IPS DF 4.7 (cell line): ENCODE data around the gene GBX1.

Experiments used
- DNase-seq: peaks from one replicate; pipeline ENCODE4 v3.0.0-alpha.2; 2013; ENCODE audit warnings: low spot score; ENCODE audit errors: extremely low read depth

Gene GBX1

DNA sequence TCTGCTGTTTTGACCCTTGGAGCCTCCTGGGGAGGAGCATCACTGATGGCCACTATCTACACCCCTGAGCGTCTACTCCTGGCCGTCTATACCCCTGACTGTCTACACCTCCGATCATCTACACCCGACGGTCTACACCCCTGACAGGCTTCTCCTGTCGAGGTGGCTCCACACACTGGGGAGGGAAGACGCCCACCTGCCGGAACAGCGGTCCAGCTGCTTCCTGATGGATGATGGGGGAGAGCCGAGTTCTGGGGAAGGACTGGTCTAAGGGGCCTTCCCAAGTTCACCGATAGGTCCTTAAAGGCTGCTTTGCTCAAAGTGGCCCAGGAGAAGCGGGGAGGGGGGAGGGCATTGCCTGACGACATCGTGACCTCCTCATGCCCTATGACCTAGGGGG is 39.4 kb downstream of the GBX1 start:
- no peak for DNase-seq

DNA sequence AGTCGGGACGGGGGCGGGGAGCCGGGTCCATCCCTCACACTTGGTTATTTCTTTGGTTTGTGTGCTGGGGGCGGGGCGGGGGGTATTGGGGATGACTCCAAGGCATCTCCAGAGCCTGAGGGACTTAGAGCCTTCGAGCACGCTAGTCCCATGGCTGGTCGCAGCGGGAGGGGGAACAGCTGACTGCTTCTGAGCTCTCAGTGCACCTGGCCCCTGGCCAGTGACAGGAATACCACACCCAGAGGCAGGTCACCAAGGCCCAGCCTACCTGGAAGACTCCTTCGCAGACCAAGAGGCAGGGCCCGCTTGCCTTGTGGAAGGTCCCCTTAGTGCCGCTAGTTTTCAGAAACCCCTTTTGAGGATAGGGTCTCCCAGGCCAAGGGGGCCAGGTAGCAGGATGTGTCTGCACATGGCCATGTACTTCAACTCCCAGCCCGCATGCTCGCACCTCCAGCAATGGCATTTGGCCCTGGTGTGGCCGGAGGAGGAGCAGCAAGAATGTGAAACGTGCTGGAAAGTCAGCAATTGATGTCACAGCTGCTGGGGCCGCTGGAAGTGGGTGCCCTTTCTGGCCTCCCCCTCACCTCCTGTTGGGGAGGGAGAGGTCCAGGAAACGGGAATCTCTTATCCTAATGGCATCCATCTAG is 40.9 kb downstream of the GBX1 start:
- no peak for DNase-seq

DNA sequence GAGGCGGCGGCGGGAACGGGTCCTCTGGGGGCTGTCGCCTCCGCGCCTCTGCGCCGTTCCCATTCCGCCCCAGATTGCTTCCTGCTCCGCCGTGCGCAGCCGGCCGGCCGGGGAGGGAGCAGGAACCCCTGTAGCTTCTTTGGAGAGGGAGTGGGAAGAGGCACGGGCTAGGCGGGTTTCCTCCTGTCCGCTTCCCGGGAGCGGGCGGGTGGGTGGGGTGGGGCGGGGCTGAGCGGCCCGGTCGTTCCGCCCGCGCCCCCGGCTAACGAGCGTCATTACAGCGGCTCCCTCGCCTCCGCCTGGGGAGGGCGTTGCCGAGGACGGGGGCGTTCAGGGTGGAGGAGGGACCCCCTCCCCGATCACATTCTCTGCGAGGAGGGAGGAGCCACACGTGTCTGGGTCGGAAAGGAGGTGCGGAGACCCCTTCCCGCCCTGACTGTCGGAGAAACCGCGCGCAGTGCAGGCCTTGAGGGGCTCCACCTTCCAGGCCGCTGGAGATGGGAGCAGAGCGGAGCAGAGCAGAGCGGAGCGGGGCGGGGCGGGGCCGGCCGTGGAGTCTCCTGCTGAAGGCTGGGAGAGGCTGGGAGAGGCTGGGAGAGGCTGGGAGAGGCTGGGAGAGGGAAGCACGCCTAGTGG is 41.5 kb downstream of the GBX1 start:
- DNase-seq = no peak

DNA sequence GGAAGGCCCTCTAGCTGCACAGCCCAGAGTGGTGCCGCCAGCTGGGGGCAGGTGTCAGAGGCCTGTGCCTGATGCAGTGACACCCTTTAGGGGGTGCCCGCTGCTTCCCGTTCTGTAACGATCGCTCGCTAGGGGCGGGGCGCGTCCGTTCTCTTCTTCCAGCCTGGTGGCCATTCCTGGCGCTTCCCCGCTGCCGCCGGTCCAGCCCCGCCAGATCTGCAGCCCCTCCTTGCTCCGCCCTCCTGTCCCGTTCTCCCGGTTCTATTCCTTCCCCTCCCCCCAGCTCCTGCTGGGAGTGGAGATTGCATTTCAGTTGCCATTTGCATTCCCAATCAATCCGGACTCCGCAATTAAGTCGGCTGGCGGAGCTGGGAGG is 42.0 kb downstream of the GBX1 start:
- no peak for DNase-seq

DNA sequence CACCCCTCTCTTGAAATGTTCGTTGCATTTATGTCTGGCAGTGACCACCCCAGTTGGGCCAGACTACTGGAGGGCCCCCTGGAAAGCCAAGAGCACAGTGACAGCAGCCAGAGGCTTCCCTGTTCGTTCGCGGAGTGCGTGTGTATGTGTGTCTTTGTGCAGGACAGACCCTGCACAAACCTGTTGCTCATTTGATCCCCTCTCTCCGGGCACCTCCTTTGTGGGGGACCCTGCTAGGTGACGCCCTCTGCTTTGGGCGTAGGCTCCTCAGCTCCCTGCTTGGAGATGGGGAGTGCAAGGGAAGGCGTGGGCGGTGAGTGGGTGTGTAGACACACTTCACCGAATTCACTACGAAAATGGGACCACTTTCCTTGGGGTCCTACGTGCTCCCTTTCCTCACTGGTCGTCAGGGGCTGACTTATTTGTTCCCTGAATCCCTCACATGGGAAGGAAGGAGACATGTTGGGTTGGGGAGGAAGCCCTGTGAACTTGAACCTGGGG is 42.5 kb downstream of the GBX1 start:
- DNase-seq = no peak

DNA sequence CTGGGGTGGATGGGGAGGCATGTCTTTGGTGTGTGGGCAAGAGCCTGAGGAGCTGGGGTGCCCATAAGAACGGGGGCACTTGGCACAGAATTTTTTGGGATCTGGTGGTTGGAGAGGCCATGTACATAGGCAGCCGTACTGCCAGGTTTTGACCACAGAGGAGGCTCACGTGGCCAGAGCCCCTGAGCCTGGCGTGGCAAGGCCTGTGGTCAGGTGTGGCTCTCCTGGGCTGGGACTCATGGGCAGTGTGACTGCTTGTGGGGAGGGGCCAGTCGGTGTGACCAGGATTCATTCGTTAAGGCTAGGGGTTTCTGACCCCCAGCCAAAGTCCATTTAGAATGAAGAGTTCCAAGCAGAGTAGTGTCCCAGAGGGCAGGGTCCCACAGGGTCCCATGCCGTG is 43.0 kb downstream of the GBX1 start:
- no peak for DNase-seq

DNA sequence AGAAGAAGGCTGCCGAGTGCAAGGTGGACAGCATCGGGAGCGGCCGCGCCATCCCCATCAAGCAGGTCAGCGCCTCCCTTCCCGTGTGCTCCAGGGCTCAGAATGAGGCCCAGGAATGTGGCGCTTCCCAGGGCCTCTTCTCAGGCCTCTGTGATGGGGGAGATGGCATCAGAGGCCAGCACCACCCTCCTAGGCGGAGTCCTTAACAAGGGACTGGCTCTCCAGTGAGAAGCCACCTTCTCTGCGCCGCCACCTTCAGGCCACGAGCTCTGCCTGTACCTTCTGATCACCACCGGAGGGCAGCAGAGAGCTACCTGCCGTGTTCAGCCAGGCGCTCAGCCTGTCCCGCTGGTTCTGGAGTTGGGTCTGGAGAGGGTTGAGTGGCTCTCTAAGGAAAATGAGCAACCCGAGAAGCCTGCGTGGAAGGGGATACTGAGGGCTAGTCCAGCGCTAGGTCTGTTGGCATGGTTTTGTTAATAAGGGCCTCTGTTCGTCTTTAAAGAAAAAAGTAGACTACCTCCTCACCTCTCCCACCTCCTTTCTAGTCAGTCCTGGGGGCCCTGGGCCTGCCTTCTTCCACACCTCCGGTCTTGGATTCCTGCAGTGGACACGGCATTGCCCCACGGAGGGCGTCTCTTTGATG is 43.6 kb downstream of the GBX1 start:
- DNase-seq = peak; percentile 80

DNA sequence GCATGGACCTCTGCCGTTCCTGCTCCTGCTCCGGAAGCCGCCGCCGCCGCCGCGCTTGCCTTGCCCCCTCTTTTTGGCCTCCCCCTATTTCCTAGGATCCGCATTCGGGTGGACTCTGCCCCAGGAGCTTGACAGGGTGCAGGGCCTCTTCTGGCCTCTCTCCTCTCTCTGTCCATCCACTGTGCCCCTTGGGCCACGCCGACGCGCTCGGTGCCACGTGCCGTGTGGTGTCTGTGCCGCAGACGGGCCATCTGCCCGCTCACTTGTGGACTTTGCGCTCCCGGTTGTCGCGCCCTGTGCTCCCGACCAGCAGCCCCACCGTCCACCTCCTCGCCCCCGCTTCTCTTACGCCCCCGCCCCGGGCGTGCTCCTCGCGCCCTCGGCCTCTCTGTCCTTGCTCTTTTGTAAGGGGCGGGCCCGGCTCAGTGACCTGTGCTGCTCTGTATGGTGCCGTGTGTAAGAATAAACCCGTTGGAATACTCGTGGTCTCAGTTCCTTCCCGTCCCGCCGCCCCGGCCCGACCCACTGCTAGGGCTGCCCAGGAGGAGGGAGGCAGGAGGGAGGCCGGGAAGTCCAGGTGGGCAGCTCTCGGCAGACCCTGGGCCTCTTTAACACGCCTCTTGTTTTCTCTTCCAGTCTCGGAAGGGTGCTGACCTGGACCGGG is 44.2 kb downstream of the GBX1 start:
- no peak for DNase-seq

DNA sequence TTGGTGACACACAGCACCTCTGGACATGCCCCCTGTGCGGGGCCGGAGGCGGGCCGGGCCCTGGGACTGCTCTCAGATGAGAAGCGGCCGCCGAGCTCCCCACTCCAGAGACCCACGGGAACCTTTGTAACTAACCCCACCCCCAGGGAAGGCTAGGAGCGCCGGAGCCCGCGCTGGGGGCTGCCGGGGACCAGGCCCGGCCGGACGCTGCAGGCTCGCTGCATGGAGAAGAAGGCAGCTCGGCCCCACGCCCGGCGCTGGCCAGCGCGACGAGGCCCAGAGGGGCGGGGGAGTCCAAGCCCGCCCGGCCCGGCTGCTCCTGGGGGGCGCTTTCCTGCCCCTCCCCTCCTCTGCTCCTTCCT is 44.7 kb downstream of the GBX1 start:
- DNase-seq = no peak

DNA sequence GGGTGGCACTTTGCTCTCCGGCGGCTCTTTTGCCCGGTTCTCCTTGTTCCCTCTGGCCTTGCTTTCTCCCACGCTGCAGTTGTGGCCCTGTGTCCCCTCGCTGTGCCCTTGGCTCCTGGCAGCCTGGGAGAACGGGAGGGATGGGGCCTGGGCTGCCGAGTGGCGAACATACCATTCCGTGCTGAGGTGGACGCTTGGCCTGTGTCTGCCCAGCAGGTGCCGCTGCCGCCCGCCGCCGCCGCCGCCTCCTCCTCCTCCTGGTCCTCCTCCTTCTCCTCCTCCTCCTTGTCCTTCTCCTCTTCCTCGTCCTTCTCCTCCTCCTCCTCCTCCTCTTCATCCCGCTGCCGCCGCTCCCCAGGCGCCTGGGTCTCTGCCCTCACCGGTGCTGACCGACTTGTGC is 45.2 kb downstream of the GBX1 start:
- no peak for DNase-seq

DNA sequence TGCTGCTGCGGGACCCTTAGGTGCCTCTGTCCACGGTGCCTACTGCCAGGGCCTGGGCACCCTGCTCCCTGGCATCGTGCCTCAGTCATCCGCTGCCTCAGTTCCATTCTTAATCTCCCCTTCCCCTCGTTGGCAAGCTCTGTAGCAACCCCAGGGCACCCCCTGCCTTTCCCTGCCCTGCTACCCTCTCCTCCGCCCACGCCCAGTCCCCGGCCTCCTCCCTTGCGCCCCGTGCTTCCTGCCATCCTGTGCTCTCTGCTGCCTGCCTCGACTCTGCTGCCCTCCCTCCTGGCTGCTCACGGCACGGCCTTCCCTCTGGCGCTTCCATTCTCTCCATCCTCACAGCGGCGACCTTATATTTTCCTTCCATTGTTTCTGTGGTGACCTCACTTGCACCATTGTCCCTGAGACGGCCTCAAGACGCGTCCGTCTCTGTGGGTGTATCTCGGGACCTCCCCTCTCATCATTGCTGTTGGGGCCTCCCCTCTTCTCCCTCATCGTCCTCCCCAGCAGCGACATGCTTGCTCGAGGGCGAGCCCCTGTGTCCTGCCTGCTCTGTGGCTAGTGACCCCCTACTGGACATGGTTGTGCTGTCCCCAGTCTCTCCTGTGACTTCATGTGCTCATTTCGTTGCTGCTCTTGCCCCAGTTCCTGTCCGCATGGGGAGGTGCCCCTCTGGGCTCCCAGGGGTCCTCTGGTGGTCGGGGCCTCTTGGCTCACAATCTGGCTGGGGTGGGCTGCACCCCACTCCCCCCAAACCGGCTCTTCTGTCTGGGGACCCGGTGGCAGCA is 45.9 kb downstream of the GBX1 start:
- DNase-seq = no peak

DNA sequence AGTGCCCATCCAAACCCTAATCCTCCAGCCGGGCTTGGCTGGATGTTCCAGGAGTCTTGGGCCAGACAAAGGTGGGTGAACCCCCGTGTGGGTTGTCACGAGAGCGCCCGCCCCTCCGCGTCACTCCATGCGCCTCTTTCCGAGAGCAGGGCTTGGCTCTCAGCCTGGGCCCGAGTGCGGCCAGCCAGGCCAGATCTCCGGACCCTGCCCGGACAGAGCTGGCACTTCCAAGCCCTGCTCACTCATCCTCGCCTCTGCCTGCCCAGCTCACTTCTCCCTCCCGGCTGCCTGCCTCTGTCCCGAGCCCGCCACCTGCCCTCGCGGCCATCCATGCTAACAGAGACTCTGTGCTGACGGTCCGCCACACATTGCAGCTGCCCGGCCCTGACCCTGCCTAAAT is 46.6 kb downstream of the GBX1 start:
- DNase-seq = no peak

DNA sequence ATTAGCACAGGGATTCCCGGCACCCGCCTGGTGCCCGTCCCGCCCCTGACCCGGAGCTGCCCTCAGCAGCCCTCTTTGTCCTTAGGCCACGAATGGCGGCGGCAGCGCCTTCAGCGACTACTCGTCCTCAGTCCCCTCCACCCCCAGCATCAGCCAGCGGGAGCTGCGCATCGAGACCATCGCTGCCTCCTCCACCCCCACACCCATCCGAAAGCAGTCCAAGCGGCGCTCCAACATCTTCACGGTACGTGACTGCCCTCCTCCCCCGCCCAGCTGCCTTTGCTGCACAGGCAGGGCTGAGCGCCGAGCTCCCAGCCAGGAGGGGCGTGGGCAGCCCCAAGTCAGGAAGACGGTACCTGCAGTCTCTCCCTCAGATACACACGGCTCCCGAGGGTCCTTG is 47.6 kb downstream of the GBX1 start:
- no peak for DNase-seq

DNA sequence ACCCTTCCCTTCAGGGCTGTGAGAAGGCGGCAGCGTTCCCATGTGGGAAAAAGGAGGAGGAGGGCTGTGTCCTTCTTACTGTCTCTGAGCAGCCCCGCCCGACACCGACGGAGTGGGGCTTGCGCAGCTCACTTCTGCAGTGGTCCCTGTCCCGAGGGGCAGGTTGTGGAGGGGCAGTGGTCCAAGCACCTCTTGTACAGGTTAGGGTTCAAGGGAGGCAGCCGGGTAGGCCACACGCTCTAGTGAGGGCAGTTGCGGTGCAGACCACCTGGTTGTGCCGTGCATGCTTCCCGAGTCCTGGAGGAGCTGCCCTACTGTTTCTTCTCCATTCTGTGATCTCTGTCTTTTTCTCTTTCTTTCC is 48.5 kb downstream of the GBX1 start:
- DNase-seq = no peak

DNA sequence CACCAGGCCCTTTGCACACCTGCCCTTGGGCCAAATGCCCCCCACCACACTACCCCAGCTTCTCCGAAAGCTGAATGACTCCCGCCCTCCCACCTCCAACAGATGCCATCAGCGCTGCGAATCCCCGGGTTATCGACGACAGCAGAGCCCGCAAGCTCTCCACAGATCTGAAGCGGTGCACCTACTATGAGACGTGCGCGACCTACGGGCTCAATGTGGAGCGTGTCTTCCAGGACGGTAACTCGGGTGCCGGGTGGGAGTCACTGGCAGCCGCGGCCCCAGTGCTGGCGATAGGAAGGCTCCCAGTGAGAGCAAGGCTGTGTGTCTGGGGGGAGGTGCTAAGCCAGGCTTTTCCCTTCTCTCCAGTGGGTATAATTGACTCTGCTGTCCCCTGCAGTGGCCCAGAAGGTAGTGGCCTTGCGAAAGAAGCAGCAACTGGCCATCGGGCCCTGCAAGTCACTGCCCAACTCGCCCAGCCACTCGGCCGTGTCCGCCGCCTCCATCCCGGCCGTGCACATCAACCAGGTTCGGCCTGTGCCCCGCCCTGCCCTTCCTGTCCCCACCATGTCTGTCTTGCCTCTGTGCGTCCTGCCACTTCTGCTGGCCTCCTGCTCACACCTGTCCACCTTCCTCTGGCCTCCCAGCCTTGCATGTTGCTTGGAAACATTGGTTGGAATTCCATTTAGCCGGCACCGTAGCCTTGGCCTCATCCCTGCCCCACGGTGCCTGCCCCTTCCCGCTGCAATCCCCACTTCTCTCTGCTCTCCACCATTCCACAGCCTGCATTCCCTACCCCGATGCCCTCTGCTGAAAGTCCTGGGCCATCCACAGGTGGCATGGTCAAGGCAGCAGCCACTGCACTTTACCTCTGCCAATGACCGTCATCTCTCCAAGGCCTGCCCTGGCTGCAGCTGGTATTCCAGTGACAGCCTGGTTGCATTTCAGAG is 49.1 kb downstream of the GBX1 start:
- no peak for DNase-seq

DNA sequence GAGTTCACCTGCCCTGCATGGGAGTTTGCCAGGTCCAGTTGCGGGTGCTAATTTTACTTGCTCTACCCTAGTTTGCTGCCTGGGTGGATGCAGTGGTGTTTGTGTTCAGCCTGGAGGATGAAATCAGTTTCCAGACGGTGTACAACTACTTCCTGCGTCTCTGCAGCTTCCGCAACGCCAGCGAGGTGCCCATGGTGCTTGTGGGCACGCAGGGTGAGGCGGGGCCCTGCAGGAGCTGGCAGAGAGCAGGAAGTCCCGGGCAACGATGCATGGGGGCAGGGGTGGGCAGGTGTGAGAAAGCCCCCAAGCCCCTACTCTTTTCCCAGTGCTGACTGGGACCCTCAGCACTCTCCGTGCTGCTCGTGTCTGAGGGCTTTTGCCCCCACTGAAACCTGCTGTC is 49.9 kb downstream of the GBX1 start:
- no peak for DNase-seq

DNA sequence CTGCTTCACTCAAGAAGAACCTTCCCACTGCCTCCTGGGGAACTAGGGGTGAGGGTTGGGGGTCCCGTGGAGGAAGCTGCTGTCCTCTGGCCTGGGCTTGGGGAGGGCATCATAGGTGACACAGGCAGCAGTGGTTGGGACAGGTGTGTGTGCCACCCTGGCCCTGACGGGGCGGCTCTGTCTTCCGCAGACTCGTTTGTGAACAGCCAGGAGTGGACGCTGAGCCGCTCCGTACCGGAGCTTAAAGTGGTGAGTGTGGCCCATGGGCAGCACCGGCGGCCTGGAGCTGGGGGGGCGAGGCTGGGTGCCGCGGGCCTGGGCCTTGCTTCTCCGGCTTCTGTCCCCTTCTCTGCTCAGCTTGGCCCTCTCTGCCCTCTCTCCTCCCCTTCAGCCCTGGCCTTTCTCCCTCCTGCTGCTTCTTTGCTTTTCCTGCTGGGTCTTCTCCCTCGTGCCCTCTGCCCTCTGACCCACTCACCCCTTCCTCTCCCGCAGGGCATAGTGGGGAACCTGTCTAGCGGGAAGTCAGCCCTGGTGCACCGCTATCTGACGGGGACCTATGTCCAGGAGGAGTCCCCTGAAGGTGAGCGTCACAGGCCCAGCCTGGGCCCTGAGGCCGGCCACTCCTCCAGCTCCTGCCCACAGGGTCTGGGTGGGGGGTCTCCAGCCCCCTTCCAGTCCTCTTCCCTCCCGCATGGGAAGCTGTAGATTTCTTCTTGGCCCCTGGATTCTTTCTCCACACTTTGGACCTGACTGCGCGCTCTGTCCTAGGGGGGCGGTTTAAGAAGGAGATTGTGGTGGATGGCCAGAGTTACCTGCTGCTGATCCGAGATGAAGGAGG is 50.7 kb downstream of the GBX1 start:
- DNase-seq = no peak

DNA sequence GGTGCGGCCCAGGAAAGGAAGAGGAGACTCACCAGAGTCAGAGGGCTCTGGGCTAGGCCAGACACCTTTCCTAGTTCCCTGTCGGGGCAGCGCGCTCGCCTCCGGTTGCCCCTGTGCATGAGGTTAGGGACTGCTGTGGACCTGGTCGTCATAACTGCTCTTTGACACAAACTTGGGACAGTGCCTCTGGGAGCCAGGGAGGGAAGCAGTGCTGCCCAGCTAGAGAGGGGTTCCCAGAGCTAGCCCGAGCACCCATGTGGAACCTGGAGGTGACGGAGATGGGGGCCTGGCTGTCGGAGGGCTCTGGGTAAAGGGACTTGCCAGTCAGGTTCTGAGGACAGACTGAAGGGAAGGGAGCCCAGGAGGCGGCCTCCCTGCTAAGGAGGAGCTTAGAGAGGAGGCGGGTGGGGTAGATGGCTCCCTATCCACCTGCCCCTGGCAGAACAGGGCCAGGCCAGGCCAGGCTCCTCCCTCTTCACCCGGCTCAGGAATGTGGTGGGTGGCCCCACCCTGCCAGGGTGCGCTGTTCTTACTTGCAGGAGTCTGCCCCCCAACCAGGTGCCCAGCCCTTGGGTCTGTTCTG is 51.6 kb downstream of the GBX1 start:
- DNase-seq = no peak

DNA sequence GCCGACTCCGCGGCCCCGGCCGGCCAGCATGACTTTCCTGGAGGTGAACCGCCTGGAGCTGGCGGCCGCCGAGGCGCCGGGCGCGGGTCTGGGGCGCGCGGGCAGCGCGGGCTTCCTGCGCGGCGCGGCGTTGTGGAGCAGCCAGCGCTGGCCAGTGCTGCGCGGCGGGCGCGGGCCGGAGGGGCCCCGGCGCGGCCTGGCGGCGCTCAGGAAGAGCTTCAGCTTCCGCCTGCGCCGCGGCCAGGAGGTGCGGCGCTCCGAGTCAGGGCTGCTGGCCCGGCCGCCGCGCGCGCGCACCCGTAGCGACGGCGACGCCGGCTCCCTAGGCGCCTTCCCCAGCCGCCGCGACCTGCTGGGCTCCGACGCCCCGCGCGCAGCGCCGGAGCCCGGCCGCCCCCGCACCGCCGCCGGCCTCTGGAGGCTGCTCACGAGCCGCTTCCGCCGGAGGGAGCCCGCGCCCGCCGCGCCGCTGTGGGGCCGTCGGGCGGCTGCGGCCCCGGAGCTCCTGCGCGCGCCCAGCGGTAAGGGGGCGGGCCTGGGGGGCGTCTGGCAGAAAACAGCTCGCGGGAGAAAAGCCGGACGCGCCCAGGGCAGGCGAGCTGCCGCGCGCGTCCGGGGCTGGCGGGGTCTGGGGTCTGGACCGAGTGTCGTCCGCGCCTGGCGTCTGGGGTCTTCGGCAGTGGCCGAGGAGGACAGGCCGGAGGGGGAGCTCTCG is 52.2 kb downstream of the GBX1 start:
- no peak for DNase-seq
